HFF-Myc (cell line): ENCODE results near the gene SFMBT1.
"Not testable (repeated sequence)": the region's sequence is repeated elsewhere in the genome, so short reads cannot be mapped to it uniquely, and the experiment has no call there.

Source experiments
- DNase-seq: peaks from one replicate; pipeline ENCODE4 v3.0.0-alpha.2; 2011; ENCODE audit warnings: low read depth; ENCODE audit errors: extremely low read depth
- H3K4me3 ChIP-seq: replicated peaks from 2 replicates; pipeline ENCODE4 v1.5.1; 2011; ENCODE audit warnings: low read depth, mild to moderate bottlenecking, control low read depth, low read length
- TF ChIP-seq, protein P1 (sequence below): IDR thresholded peaks from 2 replicates; pipeline ENCODE4 v1.5.1; 2012; ENCODE audit warnings: mild to moderate bottlenecking, low read depth, low read length, control low read depth; ENCODE audit errors: missing control alignments

Gene SFMBT1

GRCh38 chr3:53067567-53067966 is 21.7 kb upstream of the SFMBT1 start:
- TF ChIP-seq, protein P1, sequence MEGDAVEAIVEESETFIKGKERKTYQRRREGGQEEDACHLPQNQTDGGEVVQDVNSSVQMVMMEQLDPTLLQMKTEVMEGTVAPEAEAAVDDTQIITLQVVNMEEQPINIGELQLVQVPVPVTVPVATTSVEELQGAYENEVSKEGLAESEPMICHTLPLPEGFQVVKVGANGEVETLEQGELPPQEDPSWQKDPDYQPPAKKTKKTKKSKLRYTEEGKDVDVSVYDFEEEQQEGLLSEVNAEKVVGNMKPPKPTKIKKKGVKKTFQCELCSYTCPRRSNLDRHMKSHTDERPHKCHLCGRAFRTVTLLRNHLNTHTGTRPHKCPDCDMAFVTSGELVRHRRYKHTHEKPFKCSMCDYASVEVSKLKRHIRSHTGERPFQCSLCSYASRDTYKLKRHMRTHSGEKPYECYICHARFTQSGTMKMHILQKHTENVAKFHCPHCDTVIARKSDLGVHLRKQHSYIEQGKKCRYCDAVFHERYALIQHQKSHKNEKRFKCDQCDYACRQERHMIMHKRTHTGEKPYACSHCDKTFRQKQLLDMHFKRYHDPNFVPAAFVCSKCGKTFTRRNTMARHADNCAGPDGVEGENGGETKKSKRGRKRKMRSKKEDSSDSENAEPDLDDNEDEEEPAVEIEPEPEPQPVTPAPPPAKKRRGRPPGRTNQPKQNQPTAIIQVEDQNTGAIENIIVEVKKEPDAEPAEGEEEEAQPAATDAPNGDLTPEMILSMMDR = no peak
- H3K4me3 ChIP-seq = no peak overlapping the region
- no peak for DNase-seq

- no peak overlapping the region for H3K4me3 ChIP-seq
- TF ChIP-seq, protein P1 = no peak
- no peak for DNase-seq
Observed at GRCh38 chr3:53065841-53066480, 20.1 kb upstream of the SFMBT1 start.

DNA sequence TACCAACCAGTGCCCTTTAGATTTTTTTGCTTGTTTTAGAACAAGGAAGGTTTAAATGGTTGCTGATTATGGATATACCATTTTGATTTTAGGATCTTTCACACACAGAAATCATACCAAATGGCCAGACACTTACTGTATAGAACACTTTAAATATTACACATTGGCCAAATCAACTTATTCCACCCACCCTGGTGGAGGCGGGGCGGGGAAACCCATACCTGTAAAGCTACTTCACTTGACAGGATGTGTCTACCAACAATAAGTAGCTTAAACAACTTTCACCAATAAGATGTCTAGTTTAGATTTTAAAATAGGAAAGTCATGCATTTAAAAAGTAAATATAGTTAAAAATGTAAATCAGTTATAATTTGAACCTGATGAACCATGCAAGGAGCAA is 17.0 kb upstream of the SFMBT1 start:
- DNase-seq = no peak
- TF ChIP-seq, protein P1 = no peak
- H3K4me3 ChIP-seq = no peak overlapping the region

DNA sequence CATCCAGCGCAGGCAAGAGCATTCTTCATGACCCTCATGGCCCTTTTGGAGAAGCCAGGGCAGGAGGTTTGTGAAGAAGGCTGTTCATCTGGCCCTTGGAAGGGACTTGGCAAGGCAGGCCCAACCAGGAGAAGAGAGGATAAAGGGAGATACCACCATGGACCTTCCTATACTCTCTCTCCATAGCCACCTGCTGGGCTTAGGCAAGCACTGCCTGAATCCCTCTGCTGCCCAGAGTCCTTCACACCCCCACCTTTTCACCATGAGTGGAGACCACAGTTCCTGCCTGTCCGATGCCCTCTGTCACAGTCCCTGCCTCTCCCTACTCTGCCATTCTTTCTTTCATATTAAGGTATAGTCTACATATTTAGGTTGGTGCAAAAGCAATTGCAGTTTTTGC is 10.6 kb upstream of the SFMBT1 start:
- TF ChIP-seq, protein P1 = peak; percentile 38
- H3K4me3 ChIP-seq = no peak overlapping the region
- no peak for DNase-seq

DNA sequence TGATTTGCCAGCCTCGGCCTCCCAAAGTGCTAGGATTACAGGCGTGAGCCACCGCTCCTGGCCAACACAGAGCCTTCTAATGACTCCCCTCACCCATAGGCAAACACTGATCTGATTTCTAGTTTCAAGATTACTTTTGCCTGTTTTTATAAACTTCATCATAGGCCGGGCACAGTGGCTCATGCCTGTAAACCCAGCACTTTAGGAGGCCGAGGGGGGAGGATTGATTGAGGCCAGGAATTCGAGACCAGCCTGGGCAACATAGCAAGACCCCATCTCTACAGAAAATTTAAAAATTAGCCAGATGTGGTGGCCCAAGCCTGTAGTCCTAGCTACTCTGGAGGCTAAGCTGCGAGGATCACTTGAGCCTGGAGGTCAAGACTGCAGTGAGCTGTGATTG is 8.4 kb upstream of the SFMBT1 start:
- not testable (repeated sequence) for H3K4me3 ChIP-seq, DNase-seq

DNA sequence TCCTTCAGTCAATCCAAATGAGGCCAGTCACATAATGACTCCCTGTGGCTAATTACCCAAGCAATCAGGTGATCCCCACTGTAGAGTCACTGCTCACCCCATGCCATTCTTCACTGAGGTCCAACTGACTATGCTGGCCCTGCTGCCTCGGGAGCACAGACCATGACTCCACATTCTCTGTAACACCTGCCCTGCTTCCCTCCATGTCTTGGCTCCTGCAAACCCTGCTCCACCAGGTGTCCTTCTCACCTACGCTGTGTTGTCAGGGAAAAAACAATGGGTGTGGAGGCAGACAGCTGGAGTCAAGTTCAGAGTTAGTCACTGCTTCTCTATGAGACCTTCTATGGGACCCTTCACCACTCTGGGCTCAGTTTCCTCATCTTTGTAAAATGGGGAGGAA is 6.1 kb upstream of the SFMBT1 start:
- TF ChIP-seq, protein P1 = no peak
- DNase-seq = no peak
- no peak overlapping the region for H3K4me3 ChIP-seq

- H3K4me3 ChIP-seq = no peak overlapping the region
- TF ChIP-seq, protein P1 = no peak
- DNase-seq = no peak
Observed at GRCh38 chr3:53049987-53050386, 4.1 kb upstream of the SFMBT1 start.
